Ascending aorta (tissue), 2 donors: Measurements from ENCODE around the gene TUBGCP2. TPM values are rescaled to one million over a fixed set of nuclear protein-coding genes. Genes with fewer than 3 reads are reported as not detected.
A peak's percentile ranks its signal among the peaks of the same experiment; 100 is the strongest.
"Not testable (repeated sequence)": the region's sequence is repeated elsewhere in the genome, so short reads cannot be mapped to it uniquely, and the experiment has no call there.

Experiments
- DNase-seq, 2 donors: peaks; one replicate each; pipeline ENCODE4 v3.0.0-alpha.2; 2019; ENCODE audit warnings: low spot score in 2 of 2
- H3K27ac ChIP-seq, 2 donors: fragments of 200-600 bp; sonication (generic); one replicate each; pipeline ENCODE4 v1.5.1; 2016 to 2017; ENCODE audit warnings: mild to moderate bottlenecking in 1 of 2
- H3K27me3 ChIP-seq: fragments of 200-600 bp; sonication (generic); one replicate; pipeline ENCODE4 v1.5.1; 2017
- H3K36me3 ChIP-seq, 2 donors: fragments of 200-600 bp; sonication (generic); one replicate each; pipeline ENCODE4 v1.5.1; 2016
- H3K4me1 ChIP-seq, 2 donors: fragments of 200-600 bp; sonication (generic); one replicate each; pipeline ENCODE4 v1.5.1; 2016 to 2017; ENCODE audit warnings: mild to moderate bottlenecking in 1 of 2
- H3K4me3 ChIP-seq, 2 donors: fragments of 200-600 bp; sonication (generic); one replicate each; pipeline ENCODE4 v1.5.1; 2016 to 2017; ENCODE audit warnings: mild to moderate bottlenecking in 1 of 2
- H3K9me3 ChIP-seq, 2 donors: fragments of 200-600 bp; sonication (generic); one replicate each; pipeline ENCODE4 v1.5.1; 2016
- intact Hi-C: fragments of 100-400 bp; cut with DNase I; formaldehyde crosslinking; loops from one replicate; pipeline ENCODE4 v1.15.1; 2023
- total RNA-seq: library from RNA; depleted of rRNA; stranded (reverse); fragments of >200 nt; gene quantifications from one replicate; pipeline ENCODE4 v1.1.0, GENCODE V29; 2016
- TF ChIP-seq, protein P1 (sequence below), 3 experiments: fragments of 200-600 bp in 2 of 3; fragments of 450-650 bp in 1 of 3; sonication (generic) in 2 of 3; IDR thresholded peaks; one replicate each; pipeline ENCODE4 v1.5.1; 2016 to 2019; ENCODE audit warnings: antibody characterized with exemption in 3 of 3, mild to moderate bottlenecking in 1 of 3, moderate library complexity in 1 of 3

TUBGCP2 gene
- total RNA-seq, 1 donor from 2014 or later, result 72.4 TPM

- intact Hi-C loops, result no loop called here
- DNase-seq, result no peak
- Histone ChIP-seq H3K27me3 (no peaks in the 10 kb centered on the region), H3K36me3 (peaks cover 0 to 13% of the 10 kb centered on the region in 2 donors), H3K9me3 (no peaks in the 10 kb centered on the region), H3K4me3 (no peak overlapping the region), H3K27ac (no peak overlapping the region), H3K4me1 (peaks cover 0 to 6% of the 10 kb centered on the region in 2 donors)
- TF ChIP-seq, protein P1, sequence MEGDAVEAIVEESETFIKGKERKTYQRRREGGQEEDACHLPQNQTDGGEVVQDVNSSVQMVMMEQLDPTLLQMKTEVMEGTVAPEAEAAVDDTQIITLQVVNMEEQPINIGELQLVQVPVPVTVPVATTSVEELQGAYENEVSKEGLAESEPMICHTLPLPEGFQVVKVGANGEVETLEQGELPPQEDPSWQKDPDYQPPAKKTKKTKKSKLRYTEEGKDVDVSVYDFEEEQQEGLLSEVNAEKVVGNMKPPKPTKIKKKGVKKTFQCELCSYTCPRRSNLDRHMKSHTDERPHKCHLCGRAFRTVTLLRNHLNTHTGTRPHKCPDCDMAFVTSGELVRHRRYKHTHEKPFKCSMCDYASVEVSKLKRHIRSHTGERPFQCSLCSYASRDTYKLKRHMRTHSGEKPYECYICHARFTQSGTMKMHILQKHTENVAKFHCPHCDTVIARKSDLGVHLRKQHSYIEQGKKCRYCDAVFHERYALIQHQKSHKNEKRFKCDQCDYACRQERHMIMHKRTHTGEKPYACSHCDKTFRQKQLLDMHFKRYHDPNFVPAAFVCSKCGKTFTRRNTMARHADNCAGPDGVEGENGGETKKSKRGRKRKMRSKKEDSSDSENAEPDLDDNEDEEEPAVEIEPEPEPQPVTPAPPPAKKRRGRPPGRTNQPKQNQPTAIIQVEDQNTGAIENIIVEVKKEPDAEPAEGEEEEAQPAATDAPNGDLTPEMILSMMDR (IDR thresholded peaks at IDR 0.05), result no peak
Measured at GRCh38 chr10:133266056-133266795, 42.4 kb downstream of the TUBGCP2 start.

DNA sequence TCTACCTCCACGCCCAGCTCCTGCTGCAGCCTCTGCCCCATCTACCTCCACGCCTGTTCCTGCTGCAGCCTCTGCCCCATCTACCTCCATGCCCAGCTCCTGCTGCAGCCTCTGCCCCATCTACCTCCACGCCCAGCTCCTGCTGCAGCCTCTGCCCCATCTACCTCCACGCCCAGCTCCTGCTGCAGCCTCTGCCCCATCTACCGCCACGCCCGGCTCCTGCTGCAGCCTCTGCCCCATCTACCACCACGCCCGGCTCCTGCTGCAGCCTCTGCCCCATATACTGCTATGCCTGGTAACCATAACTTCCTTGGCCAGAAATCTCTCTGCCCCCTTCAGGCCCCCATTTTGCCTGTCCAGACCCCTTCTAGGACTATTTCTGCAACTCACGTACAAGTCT is 43.6 kb downstream of the TUBGCP2 start:
- H3K4me1 ChIP-seq, H3K27me3 ChIP-seq, H3K4me3 ChIP-seq, DNase-seq, H3K36me3 ChIP-seq, H3K27ac ChIP-seq, intact Hi-C loops, H3K9me3 ChIP-seq: not testable (repeated sequence)

- Histone ChIP-seq H3K4me1 (peaks cover 0 to 11% of the 10 kb centered on the region in 2 donors), H3K9me3 (no peaks in the 10 kb centered on the region), H3K4me3 (no peak overlapping the region), H3K27me3 (no peaks in the 10 kb centered on the region), H3K27ac (no peak overlapping the region), H3K36me3 (no peaks in the 10 kb centered on the region)
- intact Hi-C loops, result loop anchor here (5.0 kb wide), 2 partner anchors 113 to 128 kb away; partner anchors contain the start of genes MTG1 and PAOX
- DNase-seq, result no peak
- TF ChIP-seq, protein P1 (IDR thresholded peaks at IDR 0.05), result no peak
Measured at GRCh38 chr10:133264461-133264860, 44.2 kb downstream of the TUBGCP2 start.

DNA sequence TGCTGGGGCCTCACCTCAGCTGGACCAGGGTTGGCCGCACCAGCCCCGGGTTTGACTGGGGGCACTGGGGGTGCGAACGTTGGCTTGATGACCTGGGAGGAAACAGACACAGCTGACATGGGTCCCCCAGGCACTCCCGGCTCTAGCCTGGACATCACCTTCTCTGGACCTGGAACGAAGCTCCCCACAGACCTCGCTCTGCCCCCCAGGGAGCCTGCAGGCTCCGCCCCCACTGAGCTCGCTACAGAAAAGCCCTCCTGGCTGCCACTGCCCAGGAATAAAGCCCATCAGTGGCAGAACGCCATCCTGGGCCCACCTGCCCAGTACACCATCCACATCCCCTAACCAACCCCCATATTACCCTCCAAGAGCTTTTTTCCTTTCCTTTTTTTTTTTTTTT is 45.0 kb downstream of the TUBGCP2 start:
- H3K4me3 ChIP-seq, result no peak overlapping the region
- no peaks in the 10 kb centered on the region for H3K36me3 ChIP-seq
- no peaks in the 10 kb centered on the region for H3K9me3 ChIP-seq
- H3K4me1 ChIP-seq, result peaks cover 5 to 14% of the 10 kb centered on the region in 2 donors
- intact Hi-C loops, result loop anchor here (5.0 kb wide), 2 partner anchors 114 to 129 kb away; partner anchors contain the start of genes MTG1 and PAOX
- H3K27me3 ChIP-seq, result no peaks in the 10 kb centered on the region
- TF ChIP-seq, protein P1 (IDR thresholded peaks at IDR 0.05), result no peak
- DNase-seq, result no peak
- H3K27ac ChIP-seq, result no peak overlapping the region

DNA sequence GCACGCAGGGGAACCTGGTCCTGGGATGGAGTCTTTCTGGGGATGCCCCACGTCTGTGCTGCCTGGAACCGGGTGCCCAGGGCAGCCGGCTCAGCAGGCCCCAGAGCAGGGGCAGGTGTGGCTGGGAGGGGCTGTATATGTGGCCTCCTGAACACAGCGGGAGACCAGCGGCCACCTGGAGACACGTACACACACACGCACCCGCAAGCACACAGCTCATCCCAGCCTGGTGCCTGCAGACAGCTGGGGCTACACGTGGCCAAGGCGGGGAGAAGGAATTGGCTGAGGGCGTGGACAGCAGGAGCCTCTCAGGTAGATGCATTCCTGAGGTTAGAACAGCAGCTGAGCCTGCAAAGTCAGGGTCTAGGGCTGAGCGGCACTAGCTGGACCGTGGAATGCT is 46.0 kb downstream of the TUBGCP2 start:
- TF ChIP-seq, protein P1 (IDR thresholded peaks at IDR 0.05), result no peak
- no peaks in the 10 kb centered on the region for H3K9me3 ChIP-seq
- intact Hi-C loops, result loop anchor here (1.0 to 5.0 kb wide), 3 partner anchors 47 to 130 kb away; partner anchors contain the start of genes MTG1 and PAOX
- H3K4me3 ChIP-seq, result peak overlapping the region in 1 of 2 donors; percentile 89
- H3K36me3 ChIP-seq, result no peaks in the 10 kb centered on the region
- H3K27me3 ChIP-seq, result no peaks in the 10 kb centered on the region
- H3K27ac ChIP-seq, result no peak overlapping the region
- H3K4me1 ChIP-seq, result peaks cover 12 to 18% of the 10 kb centered on the region in 2 donors
- DNase-seq, result no peak

DNA sequence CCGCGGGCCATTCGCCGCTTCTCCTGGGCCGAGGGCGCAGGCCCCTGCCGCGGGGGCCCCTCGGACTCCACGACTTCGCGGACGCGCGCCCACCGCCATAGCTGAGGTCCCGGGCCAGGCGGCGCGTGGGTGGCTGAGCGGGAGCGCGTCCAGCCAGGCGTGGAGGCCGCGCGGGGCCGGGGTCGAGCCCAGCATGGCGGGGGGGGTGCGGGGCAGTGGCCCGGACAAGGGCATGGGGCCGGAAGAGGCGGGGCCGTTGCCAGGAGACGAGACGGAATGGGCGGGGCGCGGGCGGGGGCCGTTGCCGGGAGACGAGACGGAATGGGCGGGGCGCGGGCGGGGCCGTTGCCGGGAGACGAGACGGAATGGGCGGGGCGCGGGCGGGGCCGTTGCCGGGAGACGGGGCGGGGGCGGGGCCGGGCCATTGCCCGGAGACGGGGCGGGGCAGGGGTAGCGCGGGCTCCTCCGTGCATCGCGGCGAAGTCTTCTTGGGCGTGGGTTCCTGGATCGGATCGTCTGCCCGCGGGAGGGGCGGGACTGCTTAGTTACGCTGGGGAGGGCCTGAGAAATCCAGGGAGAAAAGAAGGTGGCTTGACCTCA is 46.8 kb downstream of the TUBGCP2 start:
- Histone ChIP-seq H3K36me3 (no peaks in the 10 kb centered on the region), H3K4me1 (peaks cover 14 to 18% of the 10 kb centered on the region in 2 donors), H3K27ac (peak overlapping the region; percentile 80 to 85), H3K4me3 (peak overlapping the region; percentile 75 to 89), H3K27me3 (no peaks in the 10 kb centered on the region), H3K9me3 (no peaks in the 10 kb centered on the region)
- intact Hi-C loops, result loop anchor here (1.0 to 5.0 kb wide), 3 partner anchors 47 to 130 kb away; partner anchors contain the start of genes MTG1 and PAOX
- peak in 1 of 2 donors; percentile 90 for DNase-seq
- TF ChIP-seq, protein P1 (IDR thresholded peaks at IDR 0.05), result no peak
